H1 (cell line): ENCODE measurements around the gene PLCXD1. TPM values are rescaled to one million over a fixed set of nuclear protein-coding genes. Genes with fewer than 3 reads are reported as not detected.

ENCODE experiments used
- CBX8 ChIP-seq: fragments of 300-800, 300-1000 bp; sonication (generic); IDR thresholded peaks from 2 replicates; pipeline ENCODE4 v1.7.1; 2016; ENCODE audit warnings: low read depth, low read length, borderline replicate concordance
- CTBP2 ChIP-seq: IDR thresholded peaks from 2 replicates; pipeline ENCODE4 v1.7.0; 2011; ENCODE audit warnings: borderline replicate concordance, mild to moderate bottlenecking, moderate library complexity, mixed read lengths, low read length; ENCODE audit not compliant: insufficient read depth, insufficient read length
- HDAC2 ChIP-seq, 2 experiments: fragments of 300-600 bp in 1 of 2; sonication (generic) in 1 of 2; IDR thresholded peaks; 2 replicates each; pipeline ENCODE4 v1.6.1; 2011 to 2012; ENCODE audit warnings: low read depth in 2 of 2, low read length in 2 of 2, mild to moderate bottlenecking in 2 of 2, moderate library complexity in 2 of 2, borderline replicate concordance in 1 of 2, inconsistent platforms in 1 of 2
- RBBP5 ChIP-seq: IDR thresholded peaks from 2 replicates; pipeline ENCODE4 v1.7.1; 2012; ENCODE audit warnings: low read depth, mild to moderate bottlenecking, inconsistent platforms, low read length, moderate library complexity, borderline replicate concordance
- YY1 ChIP-seq: IDR thresholded peaks from 2 replicates; pipeline ENCODE4 v1.6.1; 2011; ENCODE audit warnings: low read depth, mild to moderate bottlenecking, low read length
- polyA plus RNA-seq, 7 experiments: library from polyadenylated mRNA; depleted of rRNA in 3 of 7; stranded (reverse) in 5 of 7; unstranded in 2 of 7; fragments of >200 nt in 5 of 7; fragments of 200-250 nt in 2 of 7; gene quantifications; 1 replicate in 5 of 7; 2 replicates in 1 of 7; 4 replicates in 1 of 7; pipeline versions ENCODE4 v1.2.1 to v1.2.3, GENCODE V29; 2011 to 2013; ENCODE audit warnings: missing spikeins in 2 of 7, mixed read lengths in 2 of 7
- total RNA-seq: library from RNA; stranded (reverse); fragmentation: NEBNext Ultra II Directional; extraction: Animal tissue kit (Norgen Biotek cat#: 25700); gene quantifications from 2 replicates; pipeline ENCODE4 v1.2.1, GENCODE V29; 2021

PLCXD1 gene
- total and polyA plus RNA-seq, 2 of the 8 experiments (the other 6 are each of a cell fraction or from before 2014, with no cell fraction given) = 93.6 to 124 TPM

GRCh38 chrX:259692-260355 is 21.4 kb upstream of the PLCXD1 start (continued):
- TF ChIP-seq RBBP5 (no peak), YY1 (no peak), CTBP2 (no peak), CBX8 (no peak), HDAC2 (IDR thresholded peaks at IDR 0.05; ENCODE audit: borderline replicate concordance in 1 of 2, low read depth in 2 of 2, low read length in 2 of 2) (no peak)
